HG03575 (cell line): Measurements from ENCODE around the gene ACOX1.

Source experiments
- ATAC-seq: cut with Tn5 transposase; IDR thresholded peaks from one replicate; pipeline ENCODE4 v1.9.1; 2021; ENCODE audit not compliant: unreplicated experiment, insufficient number of reproducible peaks, low FRiP score; ENCODE audit errors: extremely low read depth

ACOX1 gene

GRCh38 chr17:75898065-75898464 lies 80.9 kb downstream of the ACOX1 start:
- no peak for ATAC-seq

- ATAC-seq: no peak
Observed at GRCh38 chr17:75897160-75898019, 81.6 kb downstream of the ACOX1 start.

GRCh38 chr17:75896415-75897159 lies 82.4 kb downstream of the ACOX1 start, which contains the start of gene TRIM65:
Gene TRIM65, minus strand, starts transcription at chr17:75896951. Its CDS starts 14 bp downstream, at chr17:75896937.
- no peak for ATAC-seq

- ATAC-seq: no peak
Observed at GRCh38 chr17:75895370-75896155, 83.4 kb downstream of the ACOX1 start.

- no peak for ATAC-seq
Observed at GRCh38 chr17:75894049-75894733, 84.8 kb downstream of the ACOX1 start.

GRCh38 chr17:75893305-75894048 lies 85.5 kb downstream of the ACOX1 start:
- ATAC-seq: no peak

GRCh38 chr17:75892556-75893224 lies 86.3 kb downstream of the ACOX1 start:
- ATAC-seq: no peak

GRCh38 chr17:75891605-75892555 lies 87.1 kb downstream of the ACOX1 start:
- no peak for ATAC-seq
